Activated CD4-positive, alpha-beta T cell treated with anti-CD3 and anti-CD28 coated beads for 36 hours (primary cell): Measurements from ENCODE around the gene SPP2. TPM values are rescaled to one million over a fixed set of nuclear protein-coding genes. Genes with fewer than 3 reads are reported as not detected.
A peak's percentile ranks its signal among the peaks of the same experiment; 100 is the strongest.

Experiments
- ATAC-seq: fragments of 200-7000 bp; cut with Tn5 transposase; one replicate; pipeline ENCODE4 v1.10.0; 2021; ENCODE audit warnings: mild to moderate bottlenecking, moderate library complexity
- CTCF ChIA-PET: fragments of 350-600 bp; sonication (Branson Sonifier 250); formaldehyde crosslinking; loops from one replicate; lab custom pipeline; 2021; ENCODE audit warnings: antibody characterized with exemption; lab: Charles Lee
- POLR2A ChIA-PET: fragments of 350-600 bp; sonication (Branson Sonifier 250); formaldehyde crosslinking; loops from one replicate; lab custom pipeline; 2021; ENCODE audit warnings: antibody characterized with exemption, inconsistent platforms; lab: Charles Lee
- DNase-seq: peaks from one replicate; pipeline ENCODE4 v3.0.0-alpha.2; 2020
- H3K27ac Mint-ChIP-seq: one replicate; pipeline ENCODE4 v1.8.0; 2021; ENCODE audit warnings: mixed read lengths
- H3K27me3 Mint-ChIP-seq: one replicate; pipeline ENCODE4 v1.8.0; 2021; ENCODE audit warnings: mixed read lengths
- H3K36me3 Mint-ChIP-seq: one replicate; pipeline ENCODE4 v1.8.0; 2021; ENCODE audit warnings: low read depth, mixed read lengths
- H3K4me1 Mint-ChIP-seq: one replicate; pipeline ENCODE4 v1.8.0; 2021; ENCODE audit warnings: mixed read lengths
- H3K4me3 Mint-ChIP-seq: one replicate; pipeline ENCODE4 v1.8.0; 2021; ENCODE audit warnings: mild to moderate bottlenecking, moderate library complexity, mixed read lengths
- H3K9me3 Mint-ChIP-seq: one replicate; pipeline ENCODE4 v1.8.0; 2021; ENCODE audit warnings: low read depth, mixed read lengths
- intact Hi-C, 2 experiments: fragments of 100-400 bp; cut with DNase I in 1 of 2; cut with micrococcal nuclease in 1 of 2; formaldehyde crosslinking; loops; one replicate each; pipeline versions ENCODE4 v1.14.2 to v1.15.1; 2022 to 2024; cut with DNase I, micrococcal nuclease
- total RNA-seq, 2 experiments: library from RNA; stranded (reverse); gene quantifications; one replicate each; pipeline ENCODE4 v1.2.3, GENCODE V29; 2021

SPP2 gene
- total RNA-seq, 2 experiments from 2014 or later = not detected

DNA sequence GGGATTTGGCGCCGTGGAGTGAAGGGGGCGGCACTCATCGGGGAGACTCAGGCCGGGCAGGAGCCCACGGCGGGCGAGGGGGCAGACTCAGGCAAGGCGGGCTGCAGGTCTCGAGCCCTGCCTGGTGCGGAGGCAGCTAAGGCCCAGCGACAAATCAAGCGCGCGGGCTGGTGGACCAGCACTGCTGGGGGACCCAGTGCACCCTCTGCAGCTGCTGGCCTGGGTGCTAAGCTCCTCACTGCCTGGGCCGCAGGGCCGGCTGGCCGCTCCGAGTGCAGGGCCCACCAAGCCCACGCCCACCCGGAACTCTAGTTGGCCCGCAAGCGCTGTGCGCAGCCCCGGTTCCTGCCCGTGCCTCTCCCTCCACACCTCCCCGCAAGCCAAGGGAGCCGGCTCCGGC lies 26.2 kb upstream of the SPP2 start:
- H3K27me3 Mint-ChIP-seq = peaks cover 2% of the 10 kb centered on the region
- H3K9me3 Mint-ChIP-seq = no peaks in the 10 kb centered on the region
- DNase-seq (no peak), ATAC-seq (no peak)
- intact Hi-C loops = no loop called here
- POLR2A ChIA-PET = no interaction called here
- CTCF ChIA-PET = interaction anchor here (0.9 to 1.2 kb wide), 3 partner anchors 34 to 476 kb away, joined by 3 to 5 read pairs (median 4); no protein-coding TSS in a partner anchor
- no peak overlapping the region for H3K4me3 Mint-ChIP-seq
- peaks cover 35% of the 10 kb centered on the region for H3K4me1 Mint-ChIP-seq
- no peaks in the 10 kb centered on the region for H3K36me3 Mint-ChIP-seq
- H3K27ac Mint-ChIP-seq = no peak overlapping the region

DNA sequence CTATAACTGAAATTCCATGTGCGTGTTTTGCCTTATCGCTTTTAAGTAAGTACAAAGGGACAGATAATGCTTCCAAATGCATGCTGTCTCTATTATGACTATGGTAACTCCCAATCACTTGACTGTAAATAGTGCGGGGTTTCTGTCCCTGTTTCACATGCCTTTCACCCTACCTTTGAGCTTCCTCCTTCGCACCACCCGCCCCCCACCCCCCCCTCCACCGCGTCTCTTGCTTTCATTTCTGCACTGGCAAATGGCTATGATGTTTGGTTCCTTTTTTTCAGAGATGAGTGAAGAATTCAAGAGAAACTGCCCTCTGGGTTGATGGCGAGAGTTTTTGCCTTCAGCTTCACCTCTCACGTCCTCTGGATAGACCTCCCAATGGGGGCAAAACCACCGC lies 25.0 kb upstream of the SPP2 start:
- H3K9me3 Mint-ChIP-seq = no peaks in the 10 kb centered on the region
- peak overlapping the region; percentile 62 for H3K4me3 Mint-ChIP-seq
- H3K27me3 Mint-ChIP-seq = peaks cover 2% of the 10 kb centered on the region
- ATAC-seq = peak; percentile 90
- H3K27ac Mint-ChIP-seq = peak overlapping the region; percentile 33
- intact Hi-C loops = loop anchor here in 1 of 2 experiments (5.0 kb wide), 1 partner anchor 33 kb away; no protein-coding TSS in a partner anchor
- ChIA-PET POLR2A (interaction anchor here (0.7 kb wide), 2 partner anchors 58 to 84 kb away, joined by 7 to 9 read pairs; no protein-coding TSS in a partner anchor), CTCF (interaction anchor here (1.2 kb wide), 1 partner anchor 35 kb away, joined by 5 read pairs; no protein-coding TSS in a partner anchor)
- H3K4me1 Mint-ChIP-seq = peaks cover 35% of the 10 kb centered on the region
- no peak for DNase-seq
- no peaks in the 10 kb centered on the region for H3K36me3 Mint-ChIP-seq

DNA sequence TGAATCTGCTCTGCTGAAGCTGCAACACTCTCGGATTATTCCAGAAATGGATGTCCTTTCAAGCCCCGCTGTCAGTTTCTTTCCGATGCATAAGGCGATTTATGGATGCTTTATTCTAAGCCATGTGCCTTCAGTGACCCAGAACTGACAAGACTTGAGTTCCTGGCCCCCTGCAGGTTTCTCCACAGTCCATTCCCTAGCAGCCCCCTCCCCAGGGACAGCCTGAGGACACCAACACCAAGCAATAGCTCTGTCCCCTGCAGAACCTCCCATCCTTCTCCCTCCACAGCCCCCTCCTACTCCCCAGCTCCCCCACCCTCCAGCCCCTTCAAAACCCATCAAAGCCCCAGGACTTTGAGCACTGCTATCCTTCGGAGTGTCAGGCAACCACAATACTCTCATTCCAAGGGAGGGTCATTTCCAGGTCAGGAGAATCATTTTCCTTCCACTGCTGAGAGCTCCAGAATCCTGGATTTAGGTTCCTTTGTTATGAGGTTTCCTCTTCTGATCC lies 24.6 kb upstream of the SPP2 start:
- Mint-ChIP-seq H3K4me3 (peak overlapping the region; percentile 62), H3K27ac (peak overlapping the region; percentile 33), H3K4me1 (peaks cover 36% of the 10 kb centered on the region), H3K36me3 (no peaks in the 10 kb centered on the region), H3K9me3 (no peaks in the 10 kb centered on the region), H3K27me3 (peaks cover 2% of the 10 kb centered on the region)
- DNase-seq (no peak), ATAC-seq (peak; percentile 11)
- ChIA-PET POLR2A (interaction anchor here (0.7 kb wide), 1 partner anchor 58 kb away, joined by 9 read pairs; no protein-coding TSS in a partner anchor), CTCF (no interaction called here)
- intact Hi-C loops = loop anchor here in 1 of 2 experiments (5.0 kb wide), 1 partner anchor 34 kb away; no protein-coding TSS in a partner anchor

DNA sequence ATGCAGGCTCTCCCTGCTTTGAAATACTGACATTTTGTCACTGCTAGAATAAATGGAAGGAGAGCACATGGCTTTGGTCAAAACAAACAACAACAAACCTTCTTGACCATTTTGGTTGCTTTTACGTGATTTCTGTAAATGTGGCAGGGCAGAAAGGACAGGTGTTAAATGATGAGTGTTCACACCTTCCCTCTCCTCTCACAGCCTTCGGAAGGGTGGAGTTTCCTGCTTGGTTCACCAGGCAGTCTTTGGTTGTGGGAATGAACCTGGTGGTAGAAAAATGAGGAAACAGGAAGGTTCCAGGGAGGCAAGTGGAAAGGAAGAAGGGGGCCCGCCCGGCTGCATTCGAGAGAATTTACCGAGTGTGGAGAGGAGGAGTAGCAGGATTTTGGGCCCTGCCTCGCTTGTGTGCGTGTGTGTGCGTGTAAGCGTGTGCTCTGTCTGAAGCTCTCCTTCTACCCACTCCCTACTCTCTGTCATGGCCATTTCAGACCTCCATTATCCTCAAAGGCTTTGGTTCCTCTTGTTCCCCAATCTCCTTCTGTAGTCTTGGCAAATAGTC lies 23.7 kb upstream of the SPP2 start:
- intact Hi-C loops = loop anchor here in 1 of 2 experiments (5.0 kb wide), 1 partner anchor 34 kb away; no protein-coding TSS in a partner anchor
- H3K36me3 Mint-ChIP-seq = no peaks in the 10 kb centered on the region
- no peak overlapping the region for H3K27ac Mint-ChIP-seq
- no peak for ATAC-seq
- H3K9me3 Mint-ChIP-seq = no peaks in the 10 kb centered on the region
- POLR2A ChIA-PET = no interaction called here
- H3K4me3 Mint-ChIP-seq = no peak overlapping the region
- H3K27me3 Mint-ChIP-seq = peaks cover 2% of the 10 kb centered on the region
- H3K4me1 Mint-ChIP-seq = peaks cover 42% of the 10 kb centered on the region
- CTCF ChIA-PET = no interaction called here
- no peak for DNase-seq

DNA sequence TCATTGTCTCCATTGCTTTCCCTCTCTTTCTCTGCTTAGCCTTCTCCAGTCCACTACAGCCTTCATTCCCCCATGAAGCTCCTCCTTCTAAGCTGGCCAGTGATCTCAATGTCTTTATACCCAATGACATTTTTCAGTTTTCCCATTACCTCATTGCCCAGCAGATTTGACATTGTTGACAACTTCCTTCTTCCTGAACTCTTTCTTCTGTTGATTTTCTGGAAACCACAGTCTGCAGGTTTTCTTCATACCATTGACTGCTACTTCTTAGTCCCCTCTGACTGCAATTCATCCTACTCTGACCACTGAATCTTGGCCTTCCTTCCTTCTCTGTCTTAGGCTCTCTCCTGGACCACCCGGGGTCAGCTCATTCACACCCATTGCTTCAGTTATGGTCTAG lies 22.9 kb upstream of the SPP2 start:
- Mint-ChIP-seq H3K4me3 (no peak overlapping the region), H3K4me1 (peaks cover 51% of the 10 kb centered on the region), H3K27ac (no peak overlapping the region), H3K9me3 (no peaks in the 10 kb centered on the region), H3K36me3 (no peaks in the 10 kb centered on the region), H3K27me3 (peaks cover 2% of the 10 kb centered on the region)
- DNase-seq (no peak), ATAC-seq (no peak)
- intact Hi-C loops = loop anchor here in 1 of 2 experiments (5.0 kb wide), 1 partner anchor 35 kb away; no protein-coding TSS in a partner anchor
- ChIA-PET CTCF (interaction anchor here (0.5 to 0.7 kb wide), 2 partner anchors 68 to 92 kb away, joined by 3 to 4 read pairs; no protein-coding TSS in a partner anchor), POLR2A (no interaction called here)

DNA sequence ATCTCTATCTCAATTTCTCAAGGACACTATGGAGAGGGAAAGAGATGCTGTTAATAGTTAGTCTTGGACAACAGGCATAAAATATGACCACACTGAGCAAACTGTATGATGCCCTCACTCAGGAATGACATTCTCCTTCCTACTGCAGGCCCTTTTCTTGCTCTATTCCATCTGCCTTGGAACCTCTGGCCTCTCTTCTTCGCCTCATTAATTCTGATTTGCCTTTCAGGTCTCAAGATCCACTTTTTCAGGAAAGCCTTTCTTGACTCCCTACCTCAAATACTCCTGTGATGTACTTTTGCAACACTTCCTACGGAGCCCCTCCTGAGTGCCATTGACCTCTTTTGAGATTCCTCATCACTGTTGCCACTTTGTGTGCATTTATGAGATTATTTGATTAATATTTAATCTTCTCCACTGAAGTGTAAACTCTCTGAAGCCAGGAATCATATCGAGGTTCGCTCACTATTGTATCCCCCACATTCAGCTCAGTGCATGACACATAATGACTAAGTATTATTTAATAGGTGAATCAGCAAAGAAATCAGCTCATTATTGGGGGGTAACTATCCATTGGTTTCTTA lies 21.3 kb upstream of the SPP2 start:
- CTCF ChIA-PET = interaction anchor here (0.7 kb wide), 1 partner anchor 358 kb away, joined by 3 read pairs; no protein-coding TSS in a partner anchor
- DNase-seq (no peak), ATAC-seq (no peak)
- peaks cover 2% of the 10 kb centered on the region for H3K36me3 Mint-ChIP-seq
- H3K4me3 Mint-ChIP-seq = no peak overlapping the region
- peaks cover 2% of the 10 kb centered on the region for H3K27me3 Mint-ChIP-seq
- POLR2A ChIA-PET = no interaction called here
- H3K9me3 Mint-ChIP-seq = peaks cover 7% of the 10 kb centered on the region
- intact Hi-C loops = loop anchor here in 1 of 2 experiments (5.0 kb wide), 1 partner anchor 37 kb away; no protein-coding TSS in a partner anchor
- H3K27ac Mint-ChIP-seq = no peak overlapping the region
- peaks cover 50% of the 10 kb centered on the region for H3K4me1 Mint-ChIP-seq

DNA sequence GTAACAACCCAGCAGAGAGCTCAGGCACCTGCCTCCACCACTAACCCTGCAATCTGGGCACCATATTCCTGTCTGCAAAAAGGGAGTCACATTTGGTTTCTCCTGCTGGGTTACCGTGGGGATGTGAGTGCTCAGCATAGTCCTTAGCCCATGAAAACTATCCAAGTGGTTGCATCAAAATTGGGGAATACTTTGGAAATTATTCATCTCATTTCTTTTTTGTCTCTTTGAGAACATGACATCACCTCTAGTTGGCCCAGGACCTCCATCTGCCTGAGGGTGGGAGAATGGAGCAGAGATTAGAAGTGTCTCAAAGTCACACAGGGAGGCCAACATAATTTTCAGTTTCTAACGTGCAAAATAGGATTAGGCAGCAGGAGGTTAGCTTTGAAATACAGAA lies 19.3 kb upstream of the SPP2 start:
- intact Hi-C loops = no loop called here
- ATAC-seq (no peak), DNase-seq (no peak)
- peaks cover 9% of the 10 kb centered on the region for H3K9me3 Mint-ChIP-seq
- ChIA-PET CTCF (no interaction called here), POLR2A (no interaction called here)
- H3K36me3 Mint-ChIP-seq = peaks cover 2% of the 10 kb centered on the region
- peaks cover 2% of the 10 kb centered on the region for H3K27me3 Mint-ChIP-seq
- H3K27ac Mint-ChIP-seq = no peak overlapping the region
- peaks cover 36% of the 10 kb centered on the region for H3K4me1 Mint-ChIP-seq
- H3K4me3 Mint-ChIP-seq = no peak overlapping the region

DNA sequence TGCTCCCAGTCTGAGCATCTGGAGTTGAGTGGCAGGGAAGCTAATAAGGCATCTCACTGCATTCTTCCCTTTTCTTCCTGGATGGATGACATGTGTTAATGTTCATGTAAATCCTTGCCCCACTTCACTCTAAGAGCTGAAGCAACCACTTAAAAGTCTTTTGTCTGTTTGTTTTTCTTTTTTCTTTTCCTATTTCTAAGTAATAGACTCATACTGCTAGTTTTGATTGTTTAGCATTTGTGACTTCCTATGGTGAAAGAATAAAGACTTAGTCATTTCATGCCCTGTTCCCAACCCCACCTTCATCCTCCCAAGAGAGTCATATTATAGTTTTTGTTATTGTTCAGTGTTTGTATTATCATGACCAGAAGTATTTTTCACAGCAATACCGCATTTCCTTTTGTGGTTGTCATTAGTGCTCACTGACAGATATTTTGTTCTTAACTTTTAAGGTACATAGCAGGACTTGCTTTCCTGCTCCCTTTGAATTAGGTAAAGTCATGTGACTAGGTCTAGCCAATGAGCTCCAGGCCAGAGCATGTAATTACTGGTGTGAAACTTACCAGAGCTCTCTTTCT lies 18.1 kb upstream of the SPP2 start:
- H3K4me1 Mint-ChIP-seq = peaks cover 26% of the 10 kb centered on the region
- no peak overlapping the region for H3K27ac Mint-ChIP-seq
- peaks cover 9% of the 10 kb centered on the region for H3K9me3 Mint-ChIP-seq
- peaks cover 2% of the 10 kb centered on the region for H3K27me3 Mint-ChIP-seq
- peaks cover 2% of the 10 kb centered on the region for H3K36me3 Mint-ChIP-seq
- intact Hi-C loops = no loop called here
- ATAC-seq (peak; percentile 78), DNase-seq (peak; percentile 38)
- ChIA-PET POLR2A (no interaction called here), CTCF (interaction anchor here (1.0 kb wide), 1 partner anchor 176 kb away, joined by 3 read pairs; no protein-coding TSS in a partner anchor)
- no peak overlapping the region for H3K4me3 Mint-ChIP-seq

DNA sequence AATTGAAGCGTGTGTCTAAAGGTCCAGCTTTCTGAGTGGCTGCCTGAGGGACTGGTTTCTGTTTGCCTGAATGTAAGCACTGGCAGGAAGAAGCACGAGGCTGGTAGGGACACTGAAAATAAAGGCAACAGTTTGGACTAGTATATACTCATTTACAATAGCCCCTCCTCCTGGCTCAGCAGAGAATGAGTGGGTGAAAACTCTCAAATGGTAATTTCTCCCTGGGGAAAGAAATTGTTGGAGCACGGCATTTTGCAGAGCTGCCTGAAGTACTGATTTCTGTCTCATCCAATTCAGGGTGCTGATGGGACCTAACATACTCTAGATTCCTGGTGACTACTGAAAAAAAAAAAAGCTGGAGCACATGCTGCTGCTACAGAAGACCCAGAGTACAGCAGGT lies 17.3 kb upstream of the SPP2 start:
- Mint-ChIP-seq H3K27ac (no peak overlapping the region), H3K4me3 (no peak overlapping the region), H3K27me3 (peaks cover 2% of the 10 kb centered on the region), H3K4me1 (peaks cover 20% of the 10 kb centered on the region), H3K36me3 (peaks cover 2% of the 10 kb centered on the region), H3K9me3 (peaks cover 9% of the 10 kb centered on the region)
- no peak for DNase-seq
- intact Hi-C loops = no loop called here
- POLR2A ChIA-PET = no interaction called here
- no peak for ATAC-seq
- CTCF ChIA-PET = no interaction called here

DNA sequence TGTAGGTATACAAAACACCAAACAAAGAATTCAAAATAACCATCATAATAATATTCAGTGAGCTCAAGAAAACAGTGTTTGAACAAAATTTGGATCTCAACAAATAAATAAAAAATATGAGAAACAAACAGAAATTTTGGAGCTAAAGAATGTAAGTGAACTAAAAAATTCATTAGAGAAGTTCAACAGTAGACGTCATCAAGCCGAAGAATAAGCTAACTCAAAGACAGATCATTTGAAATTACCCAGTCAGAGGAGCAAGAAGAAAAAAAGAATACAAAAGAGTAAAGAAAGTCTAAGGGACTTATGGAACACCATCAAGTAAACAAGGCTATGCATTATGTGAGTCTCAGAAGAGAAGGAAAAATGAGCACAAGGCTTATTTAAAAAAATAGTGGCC lies 16.6 kb upstream of the SPP2 start:
- peaks cover 2% of the 10 kb centered on the region for H3K36me3 Mint-ChIP-seq
- no peak overlapping the region for H3K27ac Mint-ChIP-seq
- H3K4me3 Mint-ChIP-seq = no peak overlapping the region
- intact Hi-C loops = no loop called here
- POLR2A ChIA-PET = no interaction called here
- peaks cover 16% of the 10 kb centered on the region for H3K4me1 Mint-ChIP-seq
- CTCF ChIA-PET = no interaction called here
- no peak for DNase-seq
- no peaks in the 10 kb centered on the region for H3K27me3 Mint-ChIP-seq
- peaks cover 9% of the 10 kb centered on the region for H3K9me3 Mint-ChIP-seq
- no peak for ATAC-seq

DNA sequence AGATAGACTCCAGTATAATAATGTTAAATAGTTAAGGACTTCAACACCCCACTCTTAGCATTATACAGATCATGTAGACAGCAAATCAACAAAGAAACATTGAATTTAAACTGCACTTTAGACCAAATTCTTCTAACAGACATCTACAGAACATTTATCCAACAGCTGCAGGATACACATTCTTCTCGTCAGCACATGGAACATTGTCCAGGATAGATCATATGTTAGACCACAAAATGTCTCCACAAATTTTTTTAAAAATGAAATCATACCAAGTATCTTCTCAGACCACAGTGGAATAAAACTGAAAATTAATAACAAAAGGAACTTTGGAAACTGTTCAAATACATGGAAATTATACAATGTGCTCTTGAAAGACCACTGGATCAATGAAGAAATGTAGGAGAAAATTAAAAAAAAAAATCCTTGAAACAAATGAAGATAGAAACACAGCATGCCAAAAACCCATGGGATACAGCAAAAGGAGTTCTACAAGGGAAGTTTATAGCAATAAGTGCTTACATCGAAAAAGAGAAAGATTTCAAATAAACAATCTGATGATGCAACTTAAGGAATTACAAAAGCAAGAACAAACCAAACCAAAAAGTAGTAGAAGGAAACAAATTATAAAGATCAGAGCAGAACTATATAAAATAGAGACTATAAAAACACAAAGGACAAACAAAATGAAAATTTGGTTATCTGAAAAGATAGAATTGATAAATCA lies 12.3 kb upstream of the SPP2 start:
- Mint-ChIP-seq H3K4me1 (no peaks in the 10 kb centered on the region), H3K27me3 (no peaks in the 10 kb centered on the region), H3K4me3 (no peak overlapping the region), H3K27ac (no peak overlapping the region), H3K9me3 (peaks cover 8% of the 10 kb centered on the region), H3K36me3 (peaks cover 2% of the 10 kb centered on the region)
- ATAC-seq = no peak
- CTCF ChIA-PET = no interaction called here
- intact Hi-C loops = no loop called here
- DNase-seq = no peak
- POLR2A ChIA-PET = no interaction called here
